ENCODE data around the gene MFSD12.
A peak's percentile ranks its signal among the peaks of the same experiment; 100 is the strongest.
"Not testable (repeated sequence)": the region's sequence is repeated elsewhere in the genome, so short reads cannot be mapped to it uniquely, and the experiment has no call there.

MFSD12 gene

GRCh38 chr19:3584036-3584802, 26.8 kb upstream of the MFSD12 start:
- not testable (repeated sequence) for DNase-seq (ENCODE audit: low read depth)

GRCh38 chr19:3581792-3582191, 24.4 kb upstream of the MFSD12 start:
- not testable (repeated sequence) for DNase-seq (ENCODE audit: low read depth)

GRCh38 chr19:3580156-3580934, 23.0 kb upstream of the MFSD12 start:
- DNase-seq (ENCODE audit: low read depth), result no peak

DNA sequence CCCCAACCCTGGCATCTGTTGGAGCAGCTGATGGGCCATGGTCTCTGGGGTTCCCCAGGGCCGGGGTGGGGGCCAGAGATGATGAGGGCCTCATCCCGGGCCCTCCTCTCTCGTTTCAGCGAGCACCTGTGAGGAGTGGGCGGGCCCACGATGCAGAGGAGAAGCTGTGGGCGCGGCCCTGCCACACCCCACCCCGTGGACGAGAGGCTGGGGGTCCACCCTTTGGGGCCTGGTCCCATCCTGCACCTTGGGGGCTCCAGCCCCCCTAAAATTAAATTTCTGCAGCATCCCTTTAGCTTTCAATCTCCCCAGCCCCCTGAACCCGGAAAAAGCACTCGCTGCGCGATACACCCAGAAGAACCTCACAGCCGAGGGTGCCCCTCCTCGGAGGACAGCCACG, 21.0 kb upstream of the MFSD12 start:
- no peak for DNase-seq (ENCODE audit: low read depth)

GRCh38 chr19:3577723-3578344, 20.4 kb upstream of the MFSD12 start:
- no peak for DNase-seq (ENCODE audit: low read depth)

- no peak for DNase-seq (ENCODE audit: low read depth)
Measured at GRCh38 chr19:3576696-3577443, 19.5 kb upstream of the MFSD12 start.

GRCh38 chr19:3575949-3576673, 18.7 kb upstream of the MFSD12 start:
- no peak for DNase-seq (ENCODE audit: low read depth)

GRCh38 chr19:3575260-3575741, 17.9 kb upstream of the MFSD12 start:
- no peak for DNase-seq (ENCODE audit: low read depth)

DNA sequence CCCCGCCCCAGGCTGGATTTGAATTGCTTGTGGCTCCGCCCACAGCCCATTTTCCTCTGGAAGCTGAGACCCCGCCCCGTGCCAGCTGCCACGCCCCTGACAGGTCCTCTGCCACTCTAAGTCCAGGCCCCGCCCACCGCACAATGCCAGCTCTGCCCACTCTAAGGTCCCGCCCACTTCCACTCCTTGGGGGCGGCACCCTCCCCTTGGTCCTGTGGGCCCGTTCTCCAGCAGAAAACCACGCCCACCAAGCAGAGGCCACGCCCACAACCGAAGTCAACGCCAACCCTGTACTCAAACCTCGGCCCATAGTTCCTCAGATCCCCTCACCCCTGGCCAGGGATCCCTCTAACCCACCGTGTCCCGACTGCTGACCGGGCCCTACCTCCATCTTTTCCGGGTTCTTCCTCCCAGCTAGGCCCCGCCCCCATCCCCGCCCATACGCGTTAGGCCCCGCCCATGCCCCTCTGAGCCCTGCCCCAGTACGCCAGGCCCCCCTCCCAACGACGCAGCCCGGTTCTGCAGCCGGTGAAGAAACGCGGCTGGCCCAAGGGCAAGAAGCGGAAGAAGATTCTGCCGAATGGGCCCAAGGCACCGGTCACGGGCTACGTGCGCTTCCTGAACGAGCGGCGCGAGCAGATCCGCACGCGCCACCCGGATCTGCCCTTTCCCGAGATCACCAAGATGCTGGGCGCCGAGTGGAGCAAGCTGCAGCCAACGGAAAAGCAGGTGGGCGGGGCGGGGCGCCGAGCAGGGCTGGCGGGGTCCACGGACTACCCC, 16.7 kb upstream of the MFSD12 start:
- peak; percentile 64 for DNase-seq (ENCODE audit: low read depth)

- DNase-seq (ENCODE audit: low read depth), result no peak
Measured at GRCh38 chr19:3573162-3573857, 15.9 kb upstream of the MFSD12 start.

- DNase-seq (ENCODE audit: low read depth), result no peak
Measured at GRCh38 chr19:3572855-3573161, 15.4 kb upstream of the MFSD12 start, which contains the start of gene HMG20B. TSS of gene HMG20B (plus strand) at chr19:3572944. CDS start at chr19:3573310, 366 bp downstream.

DNA sequence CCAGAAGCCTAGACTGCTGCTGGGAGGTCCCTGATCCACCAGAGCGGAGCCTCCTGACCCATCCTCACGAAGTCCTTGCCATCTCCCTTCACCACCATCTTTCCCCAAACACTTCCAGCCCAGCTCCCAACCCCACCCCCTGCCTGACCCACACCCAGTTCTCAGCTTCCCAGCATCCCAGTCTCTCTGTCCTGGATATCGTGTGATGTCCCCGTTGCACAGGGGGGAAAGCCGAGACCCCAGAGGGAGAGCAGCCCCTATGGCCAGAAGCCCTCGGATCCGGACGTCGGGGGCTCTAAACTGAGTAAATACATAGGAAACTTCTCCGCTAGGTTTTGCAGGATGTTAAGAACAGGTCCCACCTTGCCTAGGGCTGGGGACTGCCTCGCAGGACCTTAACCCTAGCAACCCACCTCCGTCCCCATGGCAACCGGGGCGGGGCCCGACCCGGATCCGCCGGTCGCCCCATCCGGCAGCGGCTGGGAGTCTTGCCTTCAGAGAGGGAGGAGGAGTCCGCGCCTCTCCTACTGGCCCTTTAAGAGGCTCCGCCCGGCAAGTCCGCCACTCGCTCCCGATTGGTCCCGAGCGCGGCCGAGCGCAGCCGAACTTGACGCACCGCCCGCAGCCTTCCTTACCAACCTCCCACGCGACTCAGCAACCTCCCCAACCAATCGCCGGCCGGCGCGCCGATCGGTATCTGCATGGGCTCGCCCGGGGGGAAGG, 14.9 kb upstream of the MFSD12 start:
- DNase-seq (ENCODE audit: low read depth), result peak; percentile 99

DNA sequence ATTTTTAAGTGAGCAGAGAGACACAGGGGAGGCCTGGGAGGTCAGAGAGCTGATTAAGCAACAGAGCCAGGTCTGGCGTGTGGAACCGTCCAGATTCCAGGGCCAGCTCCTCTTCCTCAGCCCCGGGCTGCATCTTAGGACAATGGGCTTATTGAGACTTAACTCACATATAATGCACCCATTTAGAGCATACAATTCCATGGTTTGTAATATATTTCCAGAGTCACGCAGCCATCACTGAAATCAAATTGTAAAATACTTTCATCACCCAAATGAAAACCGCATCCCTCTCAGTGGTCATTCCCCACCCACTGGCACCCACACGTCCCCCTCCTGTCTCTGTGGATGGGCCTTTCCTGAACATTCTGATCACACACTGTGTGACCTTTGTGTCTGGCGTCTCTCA, 13.2 kb upstream of the MFSD12 start:
- DNase-seq (ENCODE audit: low read depth), result no peak

GRCh38 chr19:3570042-3570441, 12.7 kb upstream of the MFSD12 start:
- not testable (repeated sequence) for DNase-seq (ENCODE audit: low read depth)

- DNase-seq (ENCODE audit: low read depth), result no peak
Measured at GRCh38 chr19:3565139-3565538, 7.8 kb upstream of the MFSD12 start.

GRCh38 chr19:3563709-3564524, 6.5 kb upstream of the MFSD12 start:
- no peak for DNase-seq (ENCODE audit: low read depth)

DNA sequence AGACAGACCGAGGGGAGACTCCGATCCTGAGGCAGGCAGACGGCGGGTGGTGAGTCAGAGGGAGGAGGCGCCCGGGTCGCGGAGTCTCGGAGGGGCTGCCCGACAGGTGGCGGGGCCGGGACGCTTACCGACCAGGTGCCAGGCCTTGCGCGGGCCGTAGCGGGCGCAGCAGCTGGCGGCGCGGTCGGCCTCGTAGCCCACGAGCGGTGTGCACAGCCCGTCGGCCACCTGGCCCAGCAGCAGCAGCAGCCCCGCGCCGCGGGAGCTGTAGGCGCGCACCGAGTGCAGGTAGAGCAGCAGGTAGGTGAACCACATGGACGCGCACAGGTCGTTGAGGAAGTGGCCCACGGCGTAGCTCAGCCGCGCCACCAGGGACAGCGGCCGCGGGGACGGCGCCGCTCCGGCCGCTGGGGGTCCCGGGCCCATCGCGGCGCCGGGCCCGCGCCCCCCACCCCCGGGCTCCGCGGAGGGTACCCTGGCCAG, 367 bp downstream of the MFSD12 start:
- peak; percentile 52 for DNase-seq (ENCODE audit: low read depth)

DNA sequence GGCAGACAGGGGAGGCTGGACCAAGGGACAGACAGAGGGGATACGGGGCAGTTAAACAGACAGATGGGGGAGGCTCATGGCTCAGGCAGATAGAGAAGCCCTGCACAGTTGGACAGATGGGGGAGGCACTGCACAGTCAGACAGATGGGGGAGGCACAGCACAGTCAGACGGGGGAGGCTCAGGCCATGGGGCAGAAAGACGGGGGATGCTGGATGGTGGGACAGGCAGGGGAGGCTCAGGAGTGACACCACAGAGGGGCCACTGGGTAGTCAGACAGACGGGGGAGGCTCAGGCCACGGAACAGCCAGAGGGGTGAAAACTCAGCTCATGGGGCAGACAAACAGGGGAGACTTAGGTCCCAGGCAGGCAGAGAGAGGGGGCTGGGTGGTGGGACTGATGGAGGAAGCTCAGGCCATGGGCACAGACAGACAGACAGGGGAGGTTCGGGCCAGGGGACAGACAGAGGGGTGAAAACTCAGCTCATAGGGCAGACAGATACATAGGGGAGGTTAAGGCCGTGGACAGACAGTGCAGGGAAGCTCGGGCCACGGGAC, 886 bp downstream of the MFSD12 start:
- no peak for DNase-seq (ENCODE audit: low read depth)
